GM13977 (cell line): ENCODE data around the gene LARP1.

ENCODE experiments used
- DNase-seq: peaks from one replicate; pipeline ENCODE4 v3.0.0; 2012; ENCODE audit warnings: low spot score
- in situ Hi-C: fragments of 300-500 bp; cut with MboI; formaldehyde crosslinking; loops from one replicate; pipeline ENCODE4 v1.12.0; 2022; ENCODE audit warnings: low sequenced_read_pairs, low pct_unique_long_range_greater_than_20kb, mixed read lengths, inconsistent platforms; ENCODE audit not compliant: unreplicated experiment
- TF ChIP-seq, protein P1 (sequence below): IDR thresholded peaks from 2 replicates; pipeline ENCODE4 v1.5.1; 2012; ENCODE audit warnings: mild to moderate bottlenecking, control low read depth; ENCODE audit not compliant: insufficient read depth; ENCODE audit errors: extremely low read depth, missing control alignments

The LARP1 gene

GRCh38 chr5:154786414-154786813 lies 31.2 kb downstream of the LARP1 start:
- TF ChIP-seq, protein P1, sequence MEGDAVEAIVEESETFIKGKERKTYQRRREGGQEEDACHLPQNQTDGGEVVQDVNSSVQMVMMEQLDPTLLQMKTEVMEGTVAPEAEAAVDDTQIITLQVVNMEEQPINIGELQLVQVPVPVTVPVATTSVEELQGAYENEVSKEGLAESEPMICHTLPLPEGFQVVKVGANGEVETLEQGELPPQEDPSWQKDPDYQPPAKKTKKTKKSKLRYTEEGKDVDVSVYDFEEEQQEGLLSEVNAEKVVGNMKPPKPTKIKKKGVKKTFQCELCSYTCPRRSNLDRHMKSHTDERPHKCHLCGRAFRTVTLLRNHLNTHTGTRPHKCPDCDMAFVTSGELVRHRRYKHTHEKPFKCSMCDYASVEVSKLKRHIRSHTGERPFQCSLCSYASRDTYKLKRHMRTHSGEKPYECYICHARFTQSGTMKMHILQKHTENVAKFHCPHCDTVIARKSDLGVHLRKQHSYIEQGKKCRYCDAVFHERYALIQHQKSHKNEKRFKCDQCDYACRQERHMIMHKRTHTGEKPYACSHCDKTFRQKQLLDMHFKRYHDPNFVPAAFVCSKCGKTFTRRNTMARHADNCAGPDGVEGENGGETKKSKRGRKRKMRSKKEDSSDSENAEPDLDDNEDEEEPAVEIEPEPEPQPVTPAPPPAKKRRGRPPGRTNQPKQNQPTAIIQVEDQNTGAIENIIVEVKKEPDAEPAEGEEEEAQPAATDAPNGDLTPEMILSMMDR = no peak
- in situ Hi-C loops = no loop called here

GRCh38 chr5:154788212-154788611 lies 33.0 kb downstream of the LARP1 start:
- no peak for DNase-seq
- in situ Hi-C loops = no loop called here
- TF ChIP-seq, protein P1 = no peak

More at GRCh38 chr5:154786414-154786813, 31.2 kb downstream of the LARP1 start:
- DNase-seq = no peak

DNA sequence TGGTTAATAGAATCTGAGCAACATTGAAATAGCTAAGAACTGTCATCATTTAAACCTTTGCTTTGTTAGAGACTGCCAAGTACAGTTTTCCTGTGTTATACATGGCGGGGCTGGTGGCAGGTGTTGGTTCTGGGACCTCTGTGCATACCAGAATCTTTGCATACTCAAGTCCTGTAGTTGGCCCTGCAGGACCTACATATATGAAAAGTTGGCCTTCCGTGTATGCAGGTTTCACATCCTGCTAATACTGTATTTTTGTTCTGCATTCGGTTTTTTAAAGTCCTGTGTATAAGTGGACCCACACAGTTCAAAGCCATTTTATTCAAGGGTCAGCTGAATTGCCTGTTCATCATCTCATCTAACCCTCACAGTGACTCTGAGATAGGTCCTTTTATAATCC lies 36.4 kb downstream of the LARP1 start:
- TF ChIP-seq, protein P1 = no peak
- no peak for DNase-seq
- in situ Hi-C loops = no loop called here

DNA sequence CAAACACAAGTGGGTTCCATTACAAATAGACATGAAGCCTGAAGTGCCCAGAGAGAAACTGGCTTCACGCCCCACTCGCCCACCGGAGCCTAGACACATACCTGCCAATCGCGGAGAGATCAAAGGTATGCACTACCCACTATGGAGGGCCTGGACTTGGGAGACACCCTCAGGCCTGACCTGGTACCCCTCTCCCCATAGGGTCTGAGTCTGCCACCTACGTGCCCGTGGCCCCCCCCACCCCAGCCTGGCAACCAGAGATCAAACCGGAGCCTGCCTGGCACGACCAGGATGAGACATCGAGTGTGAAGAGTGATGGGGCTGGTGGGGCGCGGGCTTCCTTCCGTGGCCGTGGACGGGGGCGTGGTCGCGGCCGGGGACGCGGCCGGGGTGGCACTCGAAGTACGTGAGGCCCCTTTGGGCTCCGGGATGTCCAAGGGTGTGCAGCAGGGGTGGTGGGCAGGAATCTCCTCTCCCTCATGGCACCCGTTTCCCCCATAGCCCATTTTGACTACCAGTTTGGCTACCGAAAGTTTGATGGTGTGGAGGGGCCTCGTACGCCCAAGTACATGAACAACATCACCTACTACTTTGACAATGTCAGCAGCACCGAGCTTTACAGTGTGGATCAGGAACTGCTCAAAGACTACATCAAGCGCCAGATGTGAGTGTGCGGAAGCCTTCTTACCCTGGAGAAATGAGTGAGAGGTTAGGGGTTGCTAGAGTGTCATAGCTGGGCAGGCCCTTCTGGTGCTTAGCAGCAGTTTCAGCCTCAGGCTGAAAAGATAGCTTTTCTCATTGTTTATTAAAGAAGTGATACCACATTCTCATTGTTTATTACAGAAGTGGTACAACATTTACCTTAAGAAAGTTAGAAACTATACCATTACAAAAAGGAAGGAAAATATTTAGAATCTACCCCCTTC lies 38.7 kb downstream of the LARP1 start:
- in situ Hi-C loops = no loop called here
- TF ChIP-seq, protein P1 = no peak
- no peak for DNase-seq

DNA sequence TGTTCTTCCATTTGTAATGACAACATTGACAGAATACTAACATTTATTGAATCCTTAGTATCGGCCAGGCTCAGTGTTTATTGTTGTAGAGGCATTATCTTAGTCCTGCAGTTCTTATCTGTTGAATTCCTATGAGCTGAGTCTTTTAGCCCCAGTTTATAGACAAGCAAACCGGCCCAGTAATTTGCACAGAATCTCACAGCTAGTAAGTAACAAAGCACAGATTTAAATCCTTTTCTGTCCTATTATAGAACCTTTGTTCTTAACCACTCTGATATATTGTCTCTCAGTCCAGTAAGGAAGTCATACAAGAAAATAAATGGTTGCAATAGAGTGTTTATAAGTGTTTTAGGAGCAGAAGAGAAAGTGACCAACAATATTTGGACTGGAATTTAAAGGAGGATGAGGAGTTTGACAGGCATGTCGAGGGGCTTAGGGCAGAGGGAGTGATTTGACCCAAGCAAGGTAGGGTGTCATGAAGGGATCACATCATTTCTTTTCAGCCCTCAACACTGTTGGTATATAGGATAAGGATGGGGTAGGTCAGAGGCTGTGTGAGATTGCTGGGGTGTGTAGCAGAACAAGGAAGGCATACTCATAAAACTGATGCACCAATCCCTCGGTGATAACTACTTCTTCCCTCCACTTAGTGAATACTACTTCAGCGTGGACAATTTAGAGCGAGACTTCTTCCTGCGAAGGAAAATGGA lies 39.5 kb downstream of the LARP1 start:
- DNase-seq = no peak
- TF ChIP-seq, protein P1 = no peak
- in situ Hi-C loops = no loop called here

DNA sequence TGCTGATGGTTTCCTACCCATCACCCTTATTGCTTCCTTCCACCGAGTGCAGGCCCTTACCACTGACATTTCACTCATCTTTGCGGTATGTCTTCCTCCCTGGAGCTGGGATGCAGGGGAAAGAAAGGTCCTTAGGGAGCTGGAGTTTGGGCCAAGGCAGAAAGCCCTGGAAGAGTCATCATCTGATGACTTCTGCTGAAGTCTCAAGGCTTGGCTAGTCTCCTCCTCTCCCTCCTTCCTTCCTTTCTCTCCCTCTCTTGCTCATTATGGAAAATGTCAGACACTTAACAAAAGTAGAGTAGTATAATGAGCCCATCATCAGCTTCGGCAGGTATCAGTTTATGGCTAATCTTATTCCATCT lies 40.0 kb downstream of the LARP1 start:
- in situ Hi-C loops = no loop called here
- DNase-seq = no peak
- TF ChIP-seq, protein P1 = no peak
